Parathyroid adenoma (tissue), 2 donors: ENCODE results near the gene TOM1L2.

Experiments
- H2AFZ ChIP-seq: fragments of 300-600 bp; sonication (generic); one replicate; pipeline ENCODE4 v1.7.0; 2017; ENCODE audit warnings: antibody characterized with exemption, mild to moderate bottlenecking
- H3K27ac ChIP-seq: fragments of 300-600 bp; sonication (generic); one replicate; pipeline ENCODE4 v1.7.0; 2017
- H3K27me3 ChIP-seq: fragments of 300-600 bp; sonication (generic); one replicate; pipeline ENCODE4 v1.7.0; 2017; ENCODE audit warnings: low read length; ENCODE audit not compliant: control insufficient read depth, insufficient read depth
- H3K36me3 ChIP-seq: fragments of 300-600 bp; sonication (generic); one replicate; pipeline ENCODE4 v1.7.0; 2017; ENCODE audit warnings: low read length; ENCODE audit not compliant: control insufficient read depth, insufficient read depth
- H3K4me1 ChIP-seq: fragments of 300-600 bp; sonication (generic); one replicate; pipeline ENCODE4 v1.7.0; 2017; ENCODE audit warnings: control low read depth
- H3K4me2 ChIP-seq: fragments of 300-600 bp; sonication (generic); one replicate; pipeline ENCODE4 v1.7.0; 2017; ENCODE audit warnings: low read length
- H3K4me3 ChIP-seq: fragments of 300-600 bp; sonication (generic); one replicate; pipeline ENCODE4 v1.7.0; 2017; ENCODE audit warnings: low read depth, low read length
- H3K79me2 ChIP-seq: fragments of 300-600 bp; sonication (generic); one replicate; pipeline ENCODE4 v1.7.0; 2017; ENCODE audit warnings: control low read depth
- H3K9ac ChIP-seq: fragments of 300-600 bp; sonication (generic); one replicate; pipeline ENCODE4 v1.7.0; 2017; ENCODE audit warnings: mild to moderate bottlenecking
- H3K9me3 ChIP-seq: fragments of 300-600 bp; sonication (generic); one replicate; pipeline ENCODE4 v1.7.0; 2017; ENCODE audit warnings: low read length; ENCODE audit not compliant: control insufficient read depth
- CTCF ChIP-seq: fragments of 300-600 bp; sonication (generic); IDR thresholded peaks from one replicate; pipeline ENCODE4 v1.7.0; 2017; ENCODE audit warnings: antibody characterized with exemption, mild to moderate bottlenecking
- donor health status: primary hyperparathyroidism.

TOM1L2 gene

GRCh38 chr17:17798573-17799255 lies 173.5 kb downstream of the TOM1L2 start:
- TF ChIP-seq CTCF = no peak
- H3K27ac ChIP-seq = no peak overlapping the region
- H2AFZ ChIP-seq = no peak overlapping the region
- H3K4me2 ChIP-seq = no peak overlapping the region
- H3K9me3 ChIP-seq = no peaks in the 10 kb centered on the region
- peaks cover 5% of the 10 kb centered on the region for H3K4me1 ChIP-seq
- H3K79me2 ChIP-seq = peaks cover 51% of the 10 kb centered on the region
- H3K36me3 ChIP-seq = no peaks in the 10 kb centered on the region
- H3K9ac ChIP-seq = no peak overlapping the region
- H3K4me3 ChIP-seq = no peak overlapping the region
- no peaks in the 10 kb centered on the region for H3K27me3 ChIP-seq

- no peak overlapping the region for H3K27ac ChIP-seq
- H3K36me3 ChIP-seq = no peaks in the 10 kb centered on the region
Measured at GRCh38 chr17:17798010-17798556, 174.1 kb downstream of the TOM1L2 start.

GRCh38 chr17:17797119-17797809 lies 174.9 kb downstream of the TOM1L2 start:
- no peak overlapping the region for H2AFZ ChIP-seq
- H3K9me3 ChIP-seq = no peaks in the 10 kb centered on the region
- no peak for TF ChIP-seq CTCF
- H3K4me1 ChIP-seq = peaks cover 14% of the 10 kb centered on the region
- H3K27ac ChIP-seq = no peak overlapping the region
- H3K9ac ChIP-seq = no peak overlapping the region
- H3K79me2 ChIP-seq = peaks cover 49% of the 10 kb centered on the region
- H3K4me2 ChIP-seq = no peak overlapping the region
- no peaks in the 10 kb centered on the region for H3K27me3 ChIP-seq
- H3K36me3 ChIP-seq = no peaks in the 10 kb centered on the region
- H3K4me3 ChIP-seq = no peak overlapping the region

More at GRCh38 chr17:17798010-17798556, 174.1 kb downstream of the TOM1L2 start:
- no peak for TF ChIP-seq CTCF
- no peak overlapping the region for H3K9ac ChIP-seq
- no peak overlapping the region for H3K4me2 ChIP-seq
- H3K4me3 ChIP-seq = no peak overlapping the region
- H3K9me3 ChIP-seq = no peaks in the 10 kb centered on the region
- no peaks in the 10 kb centered on the region for H3K27me3 ChIP-seq
- no peak overlapping the region for H2AFZ ChIP-seq
- peaks cover 12% of the 10 kb centered on the region for H3K4me1 ChIP-seq
- H3K79me2 ChIP-seq = peaks cover 49% of the 10 kb centered on the region

- no peak overlapping the region for H3K4me3 ChIP-seq
- H3K4me1 ChIP-seq = peaks cover 20% of the 10 kb centered on the region
- H3K9me3 ChIP-seq = no peaks in the 10 kb centered on the region
- TF ChIP-seq CTCF = no peak
- no peak overlapping the region for H3K4me2 ChIP-seq
- no peak overlapping the region for H2AFZ ChIP-seq
- H3K36me3 ChIP-seq = no peaks in the 10 kb centered on the region
- no peaks in the 10 kb centered on the region for H3K27me3 ChIP-seq
- H3K27ac ChIP-seq = no peak overlapping the region
- H3K79me2 ChIP-seq = peaks cover 44% of the 10 kb centered on the region
- no peak overlapping the region for H3K9ac ChIP-seq
Measured at GRCh38 chr17:17796787-17797061, 175.5 kb downstream of the TOM1L2 start.
